HUES6 (cell line): ENCODE measurements around the gene ATOX1.
"Not testable (repeated sequence)": the region's sequence is repeated elsewhere in the genome, so short reads cannot be mapped to it uniquely, and the experiment has no call there.

Experiments
- H3K27ac ChIP-seq: 2 replicates; pipeline ENCODE4 v1.7.0; 2013; ENCODE audit warnings: low read depth, mild to moderate bottlenecking, low read length, inconsistent platforms
- H3K27me3 ChIP-seq: 2 replicates; pipeline ENCODE4 v1.6.1; 2013; ENCODE audit warnings: low read length; ENCODE audit not compliant: control insufficient read depth, insufficient read depth
- H3K36me3 ChIP-seq: 2 replicates; pipeline ENCODE4 v1.6.1; 2013; ENCODE audit warnings: low read length; ENCODE audit not compliant: control insufficient read depth, insufficient read depth
- H3K4me1 ChIP-seq: 2 replicates; pipeline ENCODE4 v1.6.1; 2013; ENCODE audit warnings: low read length; ENCODE audit not compliant: control insufficient read depth, insufficient read depth
- H3K4me3 ChIP-seq: 2 replicates; pipeline ENCODE4 v1.5.1; 2013; ENCODE audit warnings: low read depth, low read length
- H3K9ac ChIP-seq: one replicate; pipeline ENCODE4 v1.6.1; 2013; ENCODE audit warnings: mild to moderate bottlenecking, low read length
- H3K9me3 ChIP-seq: 2 replicates; pipeline ENCODE4 v1.6.1; 2013; ENCODE audit warnings: low read depth, low read length; ENCODE audit not compliant: control insufficient read depth, insufficient read depth

The ATOX1 gene

GRCh38 chr5:151758430-151759241 lies at the start of gene ATOX1:
TSS of gene ATOX1 (minus strand) at chr5:151758631. CDS start at chr5:151758551, 80 bp downstream.
- H3K27ac ChIP-seq, result no peak within 1 kb of the TSS
- no peaks in the 10 kb centered on the region for H3K9me3 ChIP-seq
- peak within 1 kb of the TSS; percentile 47 for H3K9ac ChIP-seq
- H3K4me3 ChIP-seq, result peak within 1 kb of the TSS; percentile 61
- no peaks in the 10 kb centered on the region for H3K27me3 ChIP-seq
- no peaks in the 10 kb centered on the region for H3K36me3 ChIP-seq
- peaks cover 24% of the 10 kb centered on the region for H3K4me1 ChIP-seq

- H3K36me3 ChIP-seq, result peaks cover 97% of the 10 kb centered on the region
Observed at GRCh38 chr5:151805414-151806223, 47.2 kb upstream of the ATOX1 start.

GRCh38 chr5:151800532-151800931 lies 42.1 kb upstream of the ATOX1 start:
- no peak overlapping the region for H3K9ac ChIP-seq
- peaks cover 97% of the 10 kb centered on the region for H3K36me3 ChIP-seq
- no peaks in the 10 kb centered on the region for H3K27me3 ChIP-seq
- H3K4me3 ChIP-seq, result no peak overlapping the region
- H3K4me1 ChIP-seq, result no peaks in the 10 kb centered on the region
- no peak overlapping the region for H3K27ac ChIP-seq
- no peaks in the 10 kb centered on the region for H3K9me3 ChIP-seq

More at GRCh38 chr5:151805414-151806223, 47.2 kb upstream of the ATOX1 start:
- Histone ChIP-seq H3K9me3 (no peaks in the 10 kb centered on the region), H3K4me3 (no peak overlapping the region), H3K27ac (no peak overlapping the region), H3K9ac (no peak overlapping the region), H3K27me3 (no peaks in the 10 kb centered on the region), H3K4me1 (no peaks in the 10 kb centered on the region)

- H3K4me1 ChIP-seq, result no peaks in the 10 kb centered on the region
- H3K9me3 ChIP-seq, result no peaks in the 10 kb centered on the region
- no peaks in the 10 kb centered on the region for H3K27me3 ChIP-seq
- no peak overlapping the region for H3K9ac ChIP-seq
- no peak overlapping the region for H3K4me3 ChIP-seq
- H3K36me3 ChIP-seq, result peaks cover 98% of the 10 kb centered on the region
- H3K27ac ChIP-seq, result no peak overlapping the region
Observed at GRCh38 chr5:151799407-151799806, 41.0 kb upstream of the ATOX1 start.

GRCh38 chr5:151798674-151799073 lies 40.2 kb upstream of the ATOX1 start:
- no peaks in the 10 kb centered on the region for H3K27me3 ChIP-seq
- H3K9me3 ChIP-seq, result no peaks in the 10 kb centered on the region
- no peak overlapping the region for H3K27ac ChIP-seq
- H3K9ac ChIP-seq, result no peak overlapping the region
- no peak overlapping the region for H3K4me3 ChIP-seq
- H3K4me1 ChIP-seq, result no peaks in the 10 kb centered on the region
- peaks cover 98% of the 10 kb centered on the region for H3K36me3 ChIP-seq

- peaks cover 99% of the 10 kb centered on the region for H3K36me3 ChIP-seq
- no peak overlapping the region for H3K4me3 ChIP-seq
- no peaks in the 10 kb centered on the region for H3K9me3 ChIP-seq
- no peaks in the 10 kb centered on the region for H3K4me1 ChIP-seq
- H3K9ac ChIP-seq, result no peak overlapping the region
- H3K27me3 ChIP-seq, result no peaks in the 10 kb centered on the region
- no peak overlapping the region for H3K27ac ChIP-seq
Observed at GRCh38 chr5:151795426-151795825, 37.0 kb upstream of the ATOX1 start.

GRCh38 chr5:151793358-151793757 lies 34.9 kb upstream of the ATOX1 start:
- Histone ChIP-seq H3K36me3 (peaks cover 99% of the 10 kb centered on the region), H3K4me1 (no peaks in the 10 kb centered on the region), H3K9me3 (no peaks in the 10 kb centered on the region), H3K9ac (no peak overlapping the region), H3K27ac (no peak overlapping the region), H3K4me3 (no peak overlapping the region), H3K27me3 (no peaks in the 10 kb centered on the region)

- H3K27ac ChIP-seq, result no peak overlapping the region
- peaks cover 66% of the 10 kb centered on the region for H3K36me3 ChIP-seq
- H3K9me3 ChIP-seq, result no peaks in the 10 kb centered on the region
- peaks cover 11% of the 10 kb centered on the region for H3K4me1 ChIP-seq
- H3K9ac ChIP-seq, result no peak overlapping the region
- no peak overlapping the region for H3K4me3 ChIP-seq
- H3K27me3 ChIP-seq, result no peaks in the 10 kb centered on the region
Observed at GRCh38 chr5:151787817-151788216, 29.4 kb upstream of the ATOX1 start.

- no peaks in the 10 kb centered on the region for H3K27me3 ChIP-seq
- H3K9ac ChIP-seq, result no peak overlapping the region
- H3K4me3 ChIP-seq, result no peak overlapping the region
- H3K27ac ChIP-seq, result no peak overlapping the region
- peaks cover 22% of the 10 kb centered on the region for H3K4me1 ChIP-seq
- H3K9me3 ChIP-seq, result no peaks in the 10 kb centered on the region
- peaks cover 53% of the 10 kb centered on the region for H3K36me3 ChIP-seq
Observed at GRCh38 chr5:151786468-151786867, 28.0 kb upstream of the ATOX1 start.

- Histone ChIP-seq H3K4me1 (peaks cover 43% of the 10 kb centered on the region), H3K9ac (no peak overlapping the region), H3K4me3 (no peak overlapping the region), H3K27ac (no peak overlapping the region), H3K9me3 (no peaks in the 10 kb centered on the region), H3K36me3 (peaks cover 33% of the 10 kb centered on the region), H3K27me3 (no peaks in the 10 kb centered on the region)
Observed at GRCh38 chr5:151784141-151784540, 25.7 kb upstream of the ATOX1 start.

GRCh38 chr5:151783664-151784063 lies 25.2 kb upstream of the ATOX1 start:
- H3K27ac ChIP-seq, H3K4me3 ChIP-seq, H3K9ac ChIP-seq, H3K9me3 ChIP-seq, H3K27me3 ChIP-seq: not testable (repeated sequence)
- peaks cover 29% of the 10 kb centered on the region for H3K36me3 ChIP-seq
- H3K4me1 ChIP-seq, result peaks cover 47% of the 10 kb centered on the region
